ENCODE measurements around the gene MAPKBP1. TPM values are rescaled to one million over a fixed set of nuclear protein-coding genes. Genes with fewer than 3 reads are reported as not detected.

The MAPKBP1 gene
- total and polyA plus RNA-seq, 2 of the 4 experiments (the other 2 are of a cell fraction) = 12.5 to 15.3 TPM

- Histone ChIP-seq H2BK20ac (ENCODE audit: low read depth, low read length) (peak overlapping the region; percentile 14; the same call in 1 of the 2 replicates), H3K27ac (ENCODE audit: insufficient read depth, low read length) (no peak overlapping the region), H4K5ac (ENCODE audit: low read depth, low read length) (no peak overlapping the region), H2AFZ (replicated peaks; ENCODE audit: low read length, poor library complexity) (no peak overlapping the region), H3K79me1 (ENCODE audit: low read depth in 1 of 2, low read length in 2 of 2) (peaks cover 48 to 92% of the 10 kb centered on the region in 2 experiments), H3K27me3 (ENCODE audit: control insufficient read depth, insufficient read depth, low read length) (no peaks in the 10 kb centered on the region), H2BK15ac (ENCODE audit: low read depth, low read length) (peak overlapping the region; percentile 33; the same call in 1 of the 3 replicates), H2AK9ac (replicated peaks; ENCODE audit: low read depth, low read length, poor library complexity) (no peak overlapping the region), H3K14ac (replicated peaks; ENCODE audit: low read depth, low read length) (no peak overlapping the region), H3K9ac (ENCODE audit: low read depth, low read length) (no peak overlapping the region), H3K18ac (ENCODE audit: low read depth, low read length) (no peak overlapping the region), H3K4ac (ENCODE audit: low read depth, low read length) (peak overlapping the region; percentile 90), H3K4me3 (ENCODE audit: insufficient read depth, low read depth, low read length) (no peak overlapping the region), H3K9me1 (ENCODE audit: insufficient read depth, low read length) (peaks cover 41% of the 10 kb centered on the region), H3K9me3 (ENCODE audit: control insufficient read depth, insufficient read depth, low read length) (no peaks in the 10 kb centered on the region), H3K56ac (ENCODE audit: extremely low read depth, insufficient read depth, low read length) (no peak overlapping the region), H3K36me3 (ENCODE audit: control insufficient read depth, insufficient read depth, low read length) (no peaks in the 10 kb centered on the region), H4K91ac (ENCODE audit: insufficient read depth, low read depth, low read length) (0 out of 2 replicates have a peak overlapping the region, but pooled peaks have one; percentile 42), H3K23ac (ENCODE audit: low read depth, low read length) (0 out of 2 replicates have a peak overlapping the region, but pooled peaks have one; percentile 25), H4K8ac (ENCODE audit: low read depth in 2 of 2, low read length in 2 of 2) (no peak overlapping the region; a peak in 1 of 4 replicates), H2AK5ac (ENCODE audit: low read depth, low read length) (peak overlapping the region; percentile 42), H3K4me2 (ENCODE audit: low read depth, low read length) (no peak overlapping the region), H2BK120ac (ENCODE audit: low read depth, low read length) (peak overlapping the region; percentile 34; the same call in 1 of the 2 replicates), H2BK5ac (ENCODE audit: low read depth, low read length, poor library complexity, severe bottlenecking) (no peak overlapping the region), H4K20me1 (ENCODE audit: insufficient read depth, low read length) (0 out of 2 replicates have a peak, but pooled peaks cover 3% of the 10 kb centered on the region), H3K4me1 (ENCODE audit: control insufficient read depth, insufficient read depth, low read length) (peaks cover 23% of the 10 kb centered on the region)
- ChIA-PET POLR2A (ENCODE audit: unreplicated experiment) (no interaction called here), CTCF (interaction anchor here (1.0 kb wide), 1 partner anchor 18 kb away, joined by 4 read pairs; the partner anchor contains the start of gene MAPKBP1)
- BruUV-seq (replicated peaks) = no TSS peak
- intact Hi-C loops (cut with micrococcal nuclease) (no loop called here), in situ Hi-C loops (cut with MboI; ENCODE audit: low sequenced_read_pairs) (no loop called here), dilution Hi-C loops (cut with HindIII; ENCODE audit: low sequenced_read_pairs, unreplicated experiment) (no loop called here)
- WGBS, 2 experiments (ENCODE audit: extremely low coverage in 2 of 2, insufficient read length in 1 of 2) = no CpG with 5 or more reads among the region's 5 CpGs
- no peak for TF ChIP-seq SMC3 (IDR thresholded peaks at IDR 0.05; ENCODE audit: low read depth, low read length)
- no peak for TF ChIP-seq CHD1 (IDR thresholded peaks at IDR 0.05; ENCODE audit: low read depth, low read length)
- no peak for TF ChIP-seq RAD21 (IDR thresholded peaks at IDR 0.05; ENCODE audit: low read length)
- TF ChIP-seq CEBPB (IDR thresholded peaks at IDR 0.05; ENCODE audit: low read depth, low read length) = no peak
- TF ChIP-seq NFE2L2 (IDR thresholded peaks at IDR 0.05; ENCODE audit: low read depth, low read length) = no peak
- no peak for TF ChIP-seq FOS (IDR thresholded peaks at IDR 0.05; ENCODE audit: low read depth, low read length)
- no peak for TF ChIP-seq MXI1 (IDR thresholded peaks at IDR 0.05; ENCODE audit: borderline replicate concordance, low read depth, low read length)
- TF ChIP-seq BHLHE40 (IDR thresholded peaks at IDR 0.05; ENCODE audit: low read depth, low read length) = no peak
- TF ChIP-seq RFX5 (IDR thresholded peaks at IDR 0.05; ENCODE audit: low read depth, low read length) = no peak
- TF ChIP-seq POLR2A (IDR thresholded peaks at IDR 0.05; ENCODE audit: low read depth, low read length) = no peak
- TF ChIP-seq MAZ (IDR thresholded peaks at IDR 0.05; ENCODE audit: borderline replicate concordance, low read depth, low read length) = no peak
- ATAC-seq (ENCODE audit: low read depth) (no peak), DNase-seq (no peak)
Measured at GRCh38 chr15:41792000-41792637, 17.8 kb downstream of the MAPKBP1 start.
